HFF-Myc (cell line): ENCODE data around the gene BRD3.

Source experiments
- DNase-seq: peaks from one replicate; pipeline ENCODE4 v3.0.0-alpha.2; 2011; ENCODE audit warnings: low read depth; ENCODE audit errors: extremely low read depth
- H3K4me3 ChIP-seq: replicated peaks from 2 replicates; pipeline ENCODE4 v1.5.1; 2011; ENCODE audit warnings: low read depth, mild to moderate bottlenecking, control low read depth, low read length
- CTCF ChIP-seq: IDR thresholded peaks from 2 replicates; pipeline ENCODE4 v1.5.1; 2012; ENCODE audit warnings: mild to moderate bottlenecking, low read depth, low read length, control low read depth; ENCODE audit errors: missing control alignments

Gene BRD3

DNA sequence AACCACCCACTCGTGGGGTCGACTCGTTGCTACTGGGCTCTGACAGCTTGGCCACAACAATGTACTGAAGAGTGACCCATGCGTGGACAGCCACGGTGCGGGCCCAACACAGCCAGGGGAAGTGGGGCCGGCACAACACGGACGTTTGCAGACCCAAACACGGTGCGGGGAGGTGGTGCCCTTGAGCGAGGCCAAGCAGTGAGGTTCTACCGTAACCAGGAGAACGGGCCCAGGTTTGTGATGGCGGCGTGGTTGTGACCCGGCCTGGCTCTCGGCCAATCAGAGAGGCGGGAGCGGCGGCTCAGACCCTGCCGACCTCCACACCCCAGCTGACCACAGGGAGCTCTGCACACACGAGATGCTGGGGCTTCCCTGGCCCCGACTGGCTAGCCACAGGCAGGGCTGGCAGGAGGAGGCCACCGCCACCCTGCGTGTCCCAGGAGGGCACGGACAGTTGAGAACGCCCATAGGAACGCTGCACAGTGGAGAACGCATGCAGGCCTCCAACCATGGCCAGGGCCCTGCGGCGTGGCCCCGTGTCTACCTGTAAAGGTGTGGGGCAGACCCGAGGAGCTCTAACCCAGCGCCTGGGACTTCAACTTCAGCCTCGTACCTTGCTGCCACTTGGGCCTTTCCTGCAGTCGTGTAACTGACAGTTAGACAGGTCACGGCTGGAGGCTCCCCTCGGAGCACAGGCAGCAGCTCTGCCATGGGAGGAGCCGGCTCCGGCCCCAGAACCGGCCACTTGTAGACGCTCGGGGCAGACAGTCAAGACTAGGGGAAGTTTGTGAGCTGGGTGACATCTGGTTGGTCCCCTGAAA, 13.7 kb downstream of the BRD3 start:
- no peak overlapping the region for H3K4me3 ChIP-seq
- TF ChIP-seq CTCF, result no peak
- DNase-seq, result no peak

DNA sequence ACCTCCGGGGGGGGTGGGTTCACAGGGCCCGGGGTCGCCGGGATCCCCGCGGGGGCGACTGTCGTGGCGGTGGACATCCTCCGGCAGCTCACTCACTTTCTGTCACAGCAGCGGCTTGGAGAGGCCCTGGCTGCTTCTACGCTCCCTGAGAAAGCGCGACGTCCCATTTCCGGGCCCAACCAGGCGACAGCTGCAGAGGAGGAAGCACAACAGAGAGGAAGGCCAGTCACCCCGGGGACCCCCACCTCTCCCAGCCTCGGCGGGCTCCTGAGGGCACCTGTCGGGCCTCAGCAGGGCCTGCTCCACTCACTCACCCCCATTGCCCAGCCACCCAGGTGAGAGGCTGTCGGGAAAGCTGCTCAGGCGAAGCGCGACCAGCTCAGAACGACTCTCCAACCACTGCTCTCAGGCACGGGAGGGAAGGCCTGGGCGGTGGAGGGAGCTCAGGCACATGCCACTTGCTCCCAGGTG, 14.4 kb downstream of the BRD3 start:
- no peak overlapping the region for H3K4me3 ChIP-seq
- no peak for DNase-seq
- no peak for TF ChIP-seq CTCF

DNA sequence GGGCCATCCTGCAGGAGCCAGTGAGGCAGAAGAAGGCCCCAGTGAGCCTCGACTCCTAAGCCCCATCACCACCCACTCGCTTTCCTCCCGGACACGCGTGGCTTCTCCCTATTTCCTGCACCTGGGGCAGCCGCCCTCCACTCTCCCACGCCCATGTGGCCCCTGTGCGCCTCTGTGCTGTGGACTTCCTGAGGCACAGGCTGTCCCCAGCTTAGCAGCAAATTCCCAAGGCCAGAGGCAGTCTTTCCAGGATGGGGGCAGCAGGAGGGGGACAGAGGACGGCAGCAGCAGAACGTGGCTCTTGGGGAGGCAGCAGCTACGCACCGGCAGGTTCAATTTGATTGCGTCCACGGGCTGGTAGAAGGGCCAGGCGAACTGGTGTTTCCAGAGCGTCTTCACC, 14.9 kb downstream of the BRD3 start:
- no peak for TF ChIP-seq CTCF
- H3K4me3 ChIP-seq, result no peak overlapping the region
- no peak for DNase-seq

DNA sequence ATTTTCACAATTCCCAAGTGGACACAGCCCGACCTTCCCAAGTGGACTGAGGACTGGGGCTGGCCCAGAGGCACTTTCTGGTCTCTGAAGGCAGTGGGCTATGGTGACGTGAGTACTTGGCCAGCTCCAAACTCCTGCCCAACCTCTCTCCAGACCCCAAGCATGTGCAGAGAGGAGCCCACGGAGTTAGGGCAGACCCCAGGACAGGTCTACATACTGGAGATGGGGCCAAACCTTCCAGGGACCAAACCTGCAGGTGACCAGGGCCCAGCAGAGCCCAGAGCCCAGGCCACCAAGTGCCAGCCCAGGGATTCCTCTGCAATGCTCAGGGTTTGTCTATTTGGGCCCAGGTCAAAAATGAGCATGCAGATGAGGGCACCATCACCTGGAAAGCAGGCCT, 15.3 kb downstream of the BRD3 start:
- no peak for TF ChIP-seq CTCF
- no peak overlapping the region for H3K4me3 ChIP-seq
- DNase-seq, result no peak

- H3K4me3 ChIP-seq, result no peak overlapping the region
- no peak for TF ChIP-seq CTCF
- DNase-seq, result no peak
Measured at GRCh38 chr9:134051319-134051718, 16.5 kb downstream of the BRD3 start.

DNA sequence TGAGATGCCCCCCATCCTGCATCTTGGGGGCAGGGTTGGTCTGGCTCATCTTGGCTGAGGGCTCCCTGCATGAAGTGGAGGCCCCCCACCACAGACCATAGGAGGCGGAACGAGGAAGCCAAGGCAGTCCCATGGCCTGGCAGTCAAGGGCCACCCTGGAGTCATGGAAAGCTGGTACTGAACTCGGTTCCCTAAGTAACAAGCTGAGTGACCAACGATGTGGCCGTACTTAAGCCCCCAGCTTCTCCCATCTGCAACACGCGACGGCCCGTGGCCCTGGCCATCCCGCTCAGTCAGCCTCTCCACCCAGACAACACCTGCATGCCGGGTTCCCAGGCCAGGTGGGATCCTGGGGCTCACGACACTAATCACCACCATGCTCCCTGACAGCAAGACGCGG, 17.1 kb downstream of the BRD3 start:
- H3K4me3 ChIP-seq, result no peak overlapping the region
- DNase-seq, result no peak
- no peak for TF ChIP-seq CTCF
